SJSA1 (cell line): ENCODE results near the gene MALL. TPM values are rescaled to one million over a fixed set of nuclear protein-coding genes. Genes with fewer than 3 reads are reported as not detected.
"Not testable (repeated sequence)": the region's sequence is repeated elsewhere in the genome, so short reads cannot be mapped to it uniquely, and the experiment has no call there.

ENCODE experiments used
- DNase-seq, 2 experiments: peaks; one replicate each; pipeline ENCODE4 v3.0.0-alpha.2; 2015 to 2020; ENCODE audit warnings: low spot score in 2 of 2, low read depth in 1 of 2
- H3K27ac ChIP-seq: fragments of 250-450 bp; sonication (Bioruptor Pico); 2 replicates; pipeline ENCODE4 v1.5.1; 2020; ENCODE audit warnings: mild to moderate bottlenecking, moderate library complexity
- H3K27me3 ChIP-seq: fragments of 250-450 bp; sonication (Bioruptor Pico); replicated peaks from 2 replicates; pipeline ENCODE4 v1.5.1; 2020; ENCODE audit warnings: mild to moderate bottlenecking, moderate library complexity
- H3K36me3 ChIP-seq: fragments of 250-450 bp; sonication (Bioruptor Pico); 2 replicates; pipeline ENCODE4 v1.5.1; 2020; ENCODE audit warnings: mild to moderate bottlenecking
- H3K4me1 ChIP-seq: fragments of 250-450 bp; sonication (Bioruptor Pico); replicated peaks from 2 replicates; pipeline ENCODE4 v1.6.1; 2021; ENCODE audit warnings: mild to moderate bottlenecking
- H3K4me3 ChIP-seq: fragments of 250-450 bp; sonication (Bioruptor Pico); 2 replicates; pipeline ENCODE4 v1.5.1; 2020; ENCODE audit warnings: mild to moderate bottlenecking
- H3K9me3 ChIP-seq: fragments of 250-450 bp; sonication (Bioruptor Pico); replicated peaks from 2 replicates; pipeline ENCODE4 v1.5.1; 2020; ENCODE audit warnings: mild to moderate bottlenecking
- total RNA-seq: library from RNA; depleted of rRNA; stranded (reverse); fragments of >200 nt; shearing (Covaris generic); gene quantifications from 2 replicates; pipeline ENCODE4 v1.2.3, GENCODE V29; 2014

Gene MALL
- total RNA-seq, 1 experiment from 2014 or later = not detected

DNA sequence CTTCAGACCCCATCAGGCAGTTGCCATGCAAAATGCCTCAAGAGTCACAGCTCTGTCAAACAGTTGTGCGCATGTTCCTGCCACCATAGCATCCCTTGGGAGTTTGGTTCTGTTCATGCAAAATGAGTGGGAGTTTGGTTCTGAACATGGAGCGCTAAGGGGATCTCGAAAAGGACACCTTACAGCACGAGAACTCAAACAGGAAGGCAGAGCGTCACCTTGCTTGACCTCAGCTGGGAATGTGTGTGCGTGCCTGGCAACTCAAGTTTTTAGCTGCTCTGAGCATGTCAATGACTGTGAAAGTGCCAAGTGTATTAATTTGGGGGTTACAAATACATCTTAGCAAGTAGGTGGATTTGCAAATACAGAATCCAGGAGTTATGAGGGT lies 16.6 kb downstream of the MALL start:
- Histone ChIP-seq H3K4me3 (no peak overlapping the region), H3K27me3 (no peaks in the 10 kb centered on the region), H3K4me1 (peaks cover 35% of the 10 kb centered on the region), H3K9me3 (no peaks in the 10 kb centered on the region), H3K27ac (no peak overlapping the region), H3K36me3 (no peaks in the 10 kb centered on the region)
- DNase-seq = no peak

DNA sequence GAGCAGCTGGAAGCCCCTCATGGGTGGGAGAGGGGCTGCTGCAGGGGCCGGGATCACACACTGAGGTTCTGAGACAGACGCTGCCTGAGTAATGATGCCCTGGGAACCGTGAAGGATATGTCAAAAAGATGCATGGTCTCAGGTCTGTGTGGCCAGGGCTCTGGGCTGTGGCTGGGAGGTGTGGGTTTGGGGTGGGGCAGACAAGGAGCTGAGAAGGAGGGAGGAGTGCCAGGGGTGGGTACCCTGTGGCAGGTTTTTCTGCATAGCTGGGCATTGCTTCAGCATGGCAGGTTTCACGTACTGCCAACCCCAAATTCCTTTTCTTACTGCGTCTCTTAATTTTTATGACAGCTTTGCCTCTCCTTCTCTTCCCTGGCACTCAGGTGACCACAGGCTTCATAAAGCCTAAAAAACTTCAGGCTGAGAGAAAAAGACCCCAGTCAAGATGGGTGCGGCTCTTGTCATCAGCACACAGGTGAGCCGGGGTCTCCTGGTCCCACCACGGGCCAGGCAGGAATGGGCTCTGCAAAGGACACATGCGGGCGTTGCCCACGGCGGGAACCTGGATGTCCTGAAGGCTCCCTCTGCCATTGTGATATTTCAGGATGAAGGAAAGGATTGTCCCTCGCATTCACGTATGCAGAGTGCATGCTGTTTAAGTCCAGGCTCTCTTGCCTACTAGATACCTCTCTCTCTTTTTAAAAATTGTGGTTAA lies 18.0 kb downstream of the MALL start:
- no peaks in the 10 kb centered on the region for H3K36me3 ChIP-seq
- no peaks in the 10 kb centered on the region for H3K27me3 ChIP-seq
- no peak overlapping the region for H3K27ac ChIP-seq
- no peak for DNase-seq
- H3K4me3 ChIP-seq = no peak overlapping the region
- peaks cover 32% of the 10 kb centered on the region for H3K4me1 ChIP-seq
- H3K9me3 ChIP-seq = no peaks in the 10 kb centered on the region

- no peaks in the 10 kb centered on the region for H3K9me3 ChIP-seq
- no peak overlapping the region for H3K27ac ChIP-seq
- H3K4me1 ChIP-seq = peaks cover 17% of the 10 kb centered on the region
- no peaks in the 10 kb centered on the region for H3K27me3 ChIP-seq
- no peaks in the 10 kb centered on the region for H3K36me3 ChIP-seq
- no peak for DNase-seq
- no peak overlapping the region for H3K4me3 ChIP-seq
These were observed 19.5 kb downstream of the MALL start for GRCh38 chr2:110095994-110096633.

GRCh38 chr2:110094884-110095534 lies 20.6 kb downstream of the MALL start:
- not testable (repeated sequence) for H3K9me3 ChIP-seq, H3K36me3 ChIP-seq, H3K27ac ChIP-seq, H3K27me3 ChIP-seq, DNase-seq, H3K4me1 ChIP-seq, H3K4me3 ChIP-seq

DNA sequence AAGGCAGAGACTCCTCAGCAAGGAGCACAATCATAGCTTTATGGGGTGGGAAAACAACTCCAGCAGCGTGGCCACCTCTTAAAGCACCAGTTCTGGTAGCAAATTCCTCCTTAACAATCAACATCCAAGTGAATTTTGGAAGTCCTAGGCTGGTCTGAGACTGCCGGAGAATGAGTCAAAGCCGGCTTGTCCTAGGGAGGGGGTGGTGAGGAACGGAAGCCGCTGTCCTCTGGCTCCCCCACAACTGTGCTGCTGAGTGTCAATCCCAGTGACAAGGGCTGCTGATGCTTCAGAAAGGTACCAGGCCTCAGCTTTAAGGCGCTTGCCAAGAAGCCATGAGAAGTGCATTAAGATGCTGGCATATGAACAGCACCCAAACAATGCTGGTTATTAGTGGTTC lies 21.7 kb downstream of the MALL start:
- H3K9me3 ChIP-seq, H3K27ac ChIP-seq, H3K27me3 ChIP-seq, H3K36me3 ChIP-seq, DNase-seq, H3K4me1 ChIP-seq, H3K4me3 ChIP-seq: not testable (repeated sequence)

- H3K27me3 ChIP-seq, H3K9me3 ChIP-seq, H3K36me3 ChIP-seq, H3K4me1 ChIP-seq, H3K27ac ChIP-seq, DNase-seq, H3K4me3 ChIP-seq: not testable (repeated sequence)
These were observed 25.5 kb downstream of the MALL start for GRCh38 chr2:110090164-110090563.

- H3K4me1 ChIP-seq, DNase-seq, H3K4me3 ChIP-seq, H3K27ac ChIP-seq, H3K36me3 ChIP-seq, H3K9me3 ChIP-seq, H3K27me3 ChIP-seq: not testable (repeated sequence)
These were observed 31.9 kb downstream of the MALL start for GRCh38 chr2:110083757-110084156.

- H3K4me1 ChIP-seq, H3K36me3 ChIP-seq, DNase-seq, H3K9me3 ChIP-seq, H3K27ac ChIP-seq, H3K4me3 ChIP-seq, H3K27me3 ChIP-seq: not testable (repeated sequence)
These were observed 32.5 kb downstream of the MALL start for GRCh38 chr2:110083162-110083561.

DNA sequence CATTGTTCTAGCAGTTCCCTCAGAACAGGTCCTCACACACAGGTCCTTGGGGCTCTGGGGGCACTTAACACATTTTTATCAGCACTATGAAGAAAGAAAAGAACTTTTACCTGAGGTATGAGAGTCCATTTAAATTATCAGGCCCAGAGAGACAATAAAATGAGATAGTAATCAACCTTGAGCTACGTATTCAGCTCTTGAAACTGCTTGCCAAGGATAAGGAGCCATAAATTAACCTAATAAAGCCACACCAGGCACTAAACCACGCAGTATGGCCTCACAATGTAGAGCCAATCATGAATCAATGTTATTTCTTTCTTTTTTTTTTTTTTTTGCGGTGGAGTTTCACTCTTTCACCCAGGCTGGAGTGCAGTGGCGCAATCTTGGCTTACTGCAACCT lies 37.5 kb downstream of the MALL start:
- not testable (repeated sequence) for H3K9me3 ChIP-seq, H3K27me3 ChIP-seq, H3K4me1 ChIP-seq, H3K4me3 ChIP-seq, DNase-seq, H3K36me3 ChIP-seq, H3K27ac ChIP-seq

DNA sequence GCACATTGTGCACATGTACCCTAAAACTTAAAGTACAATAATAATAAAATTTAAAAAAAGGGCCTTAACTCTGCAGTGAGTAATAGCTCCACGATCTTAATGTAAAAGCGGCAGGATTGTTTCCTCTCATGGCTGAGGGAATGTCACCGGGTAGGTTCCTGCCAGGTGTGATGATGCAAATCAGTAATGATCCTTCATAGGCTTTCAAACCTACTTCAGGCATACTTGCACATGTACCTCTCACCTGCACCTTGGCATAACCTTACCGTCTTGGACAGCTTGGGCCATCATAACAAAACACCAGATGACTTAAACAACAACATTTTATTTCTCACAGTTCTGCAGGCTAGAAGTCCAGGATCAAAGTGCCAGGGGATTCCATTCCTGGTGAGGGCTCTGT lies 39.7 kb downstream of the MALL start:
- H3K36me3 ChIP-seq, H3K27ac ChIP-seq, DNase-seq, H3K9me3 ChIP-seq, H3K4me3 ChIP-seq, H3K27me3 ChIP-seq, H3K4me1 ChIP-seq: not testable (repeated sequence)

DNA sequence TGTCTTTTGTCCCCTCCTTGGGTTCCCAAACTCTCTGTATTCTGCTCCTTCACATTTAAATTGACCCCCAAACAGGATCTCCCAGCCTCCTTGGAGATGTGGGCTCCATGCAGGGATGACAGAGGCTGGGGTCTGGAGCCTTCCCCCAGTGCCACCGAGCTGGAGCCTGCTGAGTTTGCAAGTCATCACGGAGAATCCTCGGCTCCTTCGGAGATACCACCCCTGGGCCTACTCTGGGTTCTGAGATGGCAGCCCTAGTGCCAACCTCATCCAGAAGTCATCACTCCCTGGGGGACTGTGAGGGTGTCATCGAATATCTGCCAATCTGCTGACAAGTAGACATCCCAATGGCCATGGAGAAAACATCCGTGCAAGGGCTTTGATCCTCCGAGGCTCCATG lies 45.8 kb downstream of the MALL start:
- DNase-seq, H3K4me3 ChIP-seq, H3K9me3 ChIP-seq, H3K4me1 ChIP-seq, H3K27ac ChIP-seq, H3K27me3 ChIP-seq, H3K36me3 ChIP-seq: not testable (repeated sequence)

DNA sequence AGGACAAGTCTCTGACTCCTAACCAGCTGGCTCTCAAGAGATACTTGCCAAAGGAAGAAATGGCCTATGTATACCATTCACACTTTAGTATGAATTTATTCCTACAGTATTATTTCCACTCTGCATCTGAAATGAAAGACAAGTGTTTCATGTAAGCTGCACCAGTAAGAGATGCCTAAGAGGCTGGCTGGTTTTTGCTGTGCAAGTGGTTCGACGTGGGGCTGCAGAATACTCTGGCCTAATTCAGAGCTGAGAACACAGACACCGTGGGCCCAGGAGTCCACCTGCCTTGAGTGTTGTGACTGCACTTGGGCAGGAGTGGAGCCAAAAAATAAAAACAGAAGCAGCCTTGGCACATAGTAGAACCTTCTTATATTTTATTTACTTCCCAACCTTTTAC lies 47.5 kb downstream of the MALL start:
- H3K4me1 ChIP-seq, H3K36me3 ChIP-seq, H3K27me3 ChIP-seq, H3K9me3 ChIP-seq, H3K27ac ChIP-seq, H3K4me3 ChIP-seq: not testable (repeated sequence)
- peak in 1 of 2 experiments; percentile 22 for DNase-seq

- not testable (repeated sequence) for H3K36me3 ChIP-seq, H3K4me1 ChIP-seq, H3K4me3 ChIP-seq, DNase-seq, H3K9me3 ChIP-seq, H3K27ac ChIP-seq, H3K27me3 ChIP-seq
These were observed 53.3 kb downstream of the MALL start for GRCh38 chr2:110062332-110062731.

DNA sequence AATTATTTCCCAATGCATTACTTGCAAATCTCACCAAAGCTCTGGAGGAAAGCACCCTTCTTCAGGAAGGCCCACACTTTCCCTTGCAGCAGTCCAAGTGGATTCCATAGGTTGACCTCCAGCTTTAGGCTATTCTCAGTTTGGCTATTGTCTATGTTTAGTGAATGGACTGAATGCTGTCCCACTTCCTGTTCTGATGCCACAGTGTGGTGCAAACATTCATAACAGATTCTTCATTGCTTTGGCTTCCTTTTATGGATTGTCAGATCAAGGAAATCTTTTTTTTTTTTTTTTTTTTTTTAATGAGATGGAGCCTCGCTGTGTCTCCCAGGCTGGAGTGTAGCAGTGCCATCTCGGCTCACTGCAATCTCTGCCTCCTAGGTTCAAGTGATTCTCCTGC lies 55.1 kb downstream of the MALL start:
- H3K4me3 ChIP-seq, H3K4me1 ChIP-seq, H3K36me3 ChIP-seq, DNase-seq, H3K27me3 ChIP-seq, H3K27ac ChIP-seq, H3K9me3 ChIP-seq: not testable (repeated sequence)
